HL-60 (cell line): ENCODE measurements around the gene RPUSD3.

Experiments
- DNase-seq, 2 experiments: peaks; one replicate each; pipeline ENCODE4 v3.0.0-alpha.2; 2010 to 2020; ENCODE audit warnings: low read depth in 1 of 2, low spot score in 1 of 2
- H3K27ac ChIP-seq: fragments of 250-450 bp; sonication (Bioruptor Pico); replicated peaks from 2 replicates; pipeline ENCODE4 v1.5.1; 2020; ENCODE audit warnings: mild to moderate bottlenecking, moderate library complexity
- H3K27me3 ChIP-seq: fragments of 250-450 bp; sonication (Bioruptor Pico); 2 replicates; pipeline ENCODE4 v1.5.1; 2021; ENCODE audit warnings: mild to moderate bottlenecking, moderate library complexity; ENCODE audit not compliant: insufficient read depth, poor library complexity, severe bottlenecking
- H3K4me3 ChIP-seq: replicated peaks from 2 replicates; pipeline ENCODE4 v1.5.1; 2011; ENCODE audit warnings: mild to moderate bottlenecking, control low read depth, low read length; ENCODE audit not compliant: insufficient read depth
- CTCF ChIP-seq: IDR thresholded peaks from one replicate; pipeline ENCODE4 v1.5.1; 2011; ENCODE audit warnings: low read length, control low read depth, inconsistent platforms; ENCODE audit not compliant: insufficient read depth
- GABPA ChIP-seq: IDR thresholded peaks from 2 replicates; pipeline ENCODE4 v1.6.1; 2012; ENCODE audit warnings: low read depth
- POLR2AphosphoS5 ChIP-seq: IDR thresholded peaks from 2 replicates; pipeline ENCODE4 v1.6.1; 2012; ENCODE audit warnings: low read depth
- REST ChIP-seq: IDR thresholded peaks from 2 replicates; pipeline ENCODE4 v1.6.1; 2012; ENCODE audit warnings: low read depth; ENCODE audit not compliant: insufficient replicate concordance
- SPI1 ChIP-seq: IDR thresholded peaks from 2 replicates; pipeline ENCODE4 v1.6.1; 2012; ENCODE audit warnings: low read depth, mild to moderate bottlenecking, borderline replicate concordance

The RPUSD3 gene

GRCh38 chr3:9884555-9885165 is 40.9 kb upstream of the RPUSD3 start:
- H3K27me3 ChIP-seq, result no peaks in the 10 kb centered on the region
- H3K4me3 ChIP-seq, result no peak overlapping the region
- no peak for DNase-seq
- TF ChIP-seq CTCF, result no peak
- no peak for TF ChIP-seq REST
- no peak for TF ChIP-seq POLR2AphosphoS5
- no peak for TF ChIP-seq GABPA
- no peak for TF ChIP-seq SPI1
- H3K27ac ChIP-seq, result no peak overlapping the region

- Histone ChIP-seq H3K27me3 (no peaks in the 10 kb centered on the region), H3K27ac (no peak overlapping the region), H3K4me3 (no peak overlapping the region)
- no peak for DNase-seq
- TF ChIP-seq CTCF, result no peak
- no peak for TF ChIP-seq REST
- no peak for TF ChIP-seq SPI1
- TF ChIP-seq POLR2AphosphoS5, result no peak
- TF ChIP-seq GABPA, result no peak
These were observed 40.1 kb upstream of the RPUSD3 start for GRCh38 chr3:9883706-9884554.

- no peak for DNase-seq
- Histone ChIP-seq H3K27ac (no peak overlapping the region), H3K27me3 (no peaks in the 10 kb centered on the region), H3K4me3 (no peak overlapping the region)
- TF ChIP-seq SPI1, result no peak
- TF ChIP-seq REST, result no peak
- TF ChIP-seq POLR2AphosphoS5, result no peak
- TF ChIP-seq CTCF, result no peak
- TF ChIP-seq GABPA, result no peak
These were observed 37.6 kb upstream of the RPUSD3 start for GRCh38 chr3:9881441-9881840.
